Activated CD4-positive, alpha-beta T cell treated with anti-CD3 and anti-CD28 coated beads, Interleukin-2, amount 50 U/mL, for 4 hours (primary cell): ENCODE measurements around the gene STEAP2.

ENCODE experiments used
- DNase-seq, 2 experiments: peaks; one replicate each; pipeline ENCODE4 v3.0.0-alpha.2; 2020

STEAP2 gene

DNA sequence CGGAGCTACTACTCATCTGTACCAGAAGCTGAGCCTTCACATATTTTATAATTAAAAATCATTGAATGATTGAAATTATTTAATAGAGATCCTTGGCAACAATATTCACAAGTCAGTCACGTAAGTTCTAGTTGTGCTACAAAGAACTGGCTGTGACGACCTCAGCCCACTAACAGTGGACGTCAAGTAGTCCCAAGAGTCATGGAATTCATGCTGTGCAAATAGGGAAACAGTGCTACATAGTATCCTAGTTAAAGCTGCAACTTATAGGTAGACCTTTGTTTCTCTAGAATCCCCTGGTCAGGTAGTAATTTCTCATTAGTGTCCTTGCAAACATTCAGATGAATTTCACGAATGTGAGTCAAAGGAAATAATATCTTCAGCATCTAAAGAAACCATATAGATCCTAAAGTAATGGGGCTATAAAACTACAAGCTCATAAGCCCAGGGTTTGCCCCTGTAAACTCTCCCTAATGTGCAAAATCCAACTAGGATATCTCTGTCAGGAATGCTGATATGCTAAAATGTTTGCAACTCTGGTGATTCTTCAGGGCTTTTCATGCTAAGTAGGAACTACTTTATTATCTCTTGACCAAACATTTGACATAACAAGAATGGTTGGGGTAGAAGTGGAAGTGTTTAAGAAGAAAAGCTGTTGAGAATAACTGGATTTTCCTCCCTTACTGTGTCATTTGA is 64.6 kb downstream of the STEAP2 start:
- no peak for DNase-seq
